ENCODE measurements around the gene HORMAD1. TPM values are rescaled to one million over a fixed set of nuclear protein-coding genes. Genes with fewer than 3 reads are reported as not detected.

The HORMAD1 gene
- total RNA-seq, 1 donor from 2014 or later = not detected

DNA sequence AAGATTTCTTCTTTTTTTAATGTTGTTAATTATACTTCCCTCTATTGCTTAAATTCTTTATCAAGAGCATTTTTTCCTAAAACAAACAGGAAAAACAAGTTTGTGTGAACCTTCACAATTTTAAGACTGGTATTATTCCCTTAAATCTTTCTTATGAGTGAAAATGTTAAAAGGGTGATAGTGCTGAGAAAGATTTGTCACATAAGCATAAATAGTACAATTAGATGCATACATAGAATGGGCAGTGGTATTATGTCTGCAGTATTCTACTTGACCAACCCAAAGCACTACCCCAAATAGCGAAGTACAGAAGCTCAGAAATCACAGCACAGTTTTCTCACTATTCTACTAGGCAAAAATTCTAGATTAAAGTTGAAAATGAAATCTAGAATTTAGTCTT is 41.7 kb downstream of the HORMAD1 start:
- TF ChIP-seq EZH2 (IDR thresholded peaks at IDR 0.05; ENCODE audit: insufficient read depth, low read length) (no peak), CTCF (IDR thresholded peaks at IDR 0.05; ENCODE audit: insufficient read depth, low read depth, low read length) (no peak)
- H3K4me1 Mint-ChIP-seq (ENCODE audit: low read depth, unreplicated experiment) = no peaks in the 10 kb centered on the region
- Histone ChIP-seq H3K4me3 (ENCODE audit: insufficient read depth, low read depth, low read length) (no peak overlapping the region), H3K9ac (ENCODE audit: low read length) (no peak overlapping the region), H3K4me1 (ENCODE audit: insufficient read depth, low read length) (no peaks in the 10 kb centered on the region), H3K27ac (ENCODE audit: low read depth, low read length) (no peak overlapping the region), H3K9me3 (ENCODE audit: insufficient read depth, low read depth, low read length) (no peaks in the 10 kb centered on the region), H3K79me2 (ENCODE audit: insufficient read depth, low read length) (no peaks in the 10 kb centered on the region), H3K4me2 (ENCODE audit: low read length) (no peak overlapping the region), H3K36me3 (ENCODE audit: insufficient read depth, low read length) (no peaks in the 10 kb centered on the region), H4K20me1 (ENCODE audit: insufficient read depth, low read length) (peaks cover 4% of the 10 kb centered on the region), H3K27me3 (ENCODE audit: insufficient read depth, low read length) (no peaks in the 10 kb centered on the region), H2AFZ (ENCODE audit: low read depth, low read length) (no peak overlapping the region)
- DNase-seq (ENCODE audit: low read depth) (no peak), FAIRE-seq (no peak)
- peaks cover 8% of the 10 kb centered on the region for H3K36me3 Mint-ChIP-seq (ENCODE audit: low read depth, unreplicated experiment)
- H3K4me3 Mint-ChIP-seq (ENCODE audit: unreplicated experiment) = no peak overlapping the region
- H3K9me3 Mint-ChIP-seq (ENCODE audit: unreplicated experiment) = no peaks in the 10 kb centered on the region
- no peak overlapping the region for H3K27ac Mint-ChIP-seq (ENCODE audit: unreplicated experiment)
- no peaks in the 10 kb centered on the region for H3K27me3 Mint-ChIP-seq (ENCODE audit: low read depth, unreplicated experiment)

GRCh38 chr1:150674881-150675280 is 45.8 kb downstream of the HORMAD1 start:
- Histone ChIP-seq H2AFZ (ENCODE audit: low read depth, low read length) (no peak overlapping the region), H3K27me3 (ENCODE audit: insufficient read depth, low read length) (no peaks in the 10 kb centered on the region), H3K9me3 (ENCODE audit: insufficient read depth, low read depth, low read length) (no peaks in the 10 kb centered on the region), H3K4me3 (ENCODE audit: insufficient read depth, low read depth, low read length) (no peak overlapping the region), H3K27ac (ENCODE audit: low read depth, low read length) (no peak overlapping the region), H3K4me1 (ENCODE audit: insufficient read depth, low read length) (no peaks in the 10 kb centered on the region), H3K36me3 (ENCODE audit: insufficient read depth, low read length) (no peaks in the 10 kb centered on the region), H3K79me2 (ENCODE audit: insufficient read depth, low read length) (no peaks in the 10 kb centered on the region), H3K4me2 (ENCODE audit: low read length) (no peak overlapping the region), H3K9ac (ENCODE audit: low read length) (no peak overlapping the region), H4K20me1 (ENCODE audit: insufficient read depth, low read length) (peaks cover 4% of the 10 kb centered on the region)
- TF ChIP-seq CTCF (IDR thresholded peaks at IDR 0.05; ENCODE audit: insufficient read depth, low read depth, low read length) (no peak), EZH2 (IDR thresholded peaks at IDR 0.05; ENCODE audit: insufficient read depth, low read length) (no peak)
- DNase-seq (ENCODE audit: low read depth) = no peak
- H3K4me3 Mint-ChIP-seq (ENCODE audit: unreplicated experiment) = no peak overlapping the region
- no peak for FAIRE-seq
- peaks cover 8% of the 10 kb centered on the region for H3K36me3 Mint-ChIP-seq (ENCODE audit: low read depth, unreplicated experiment)
- no peak overlapping the region for H3K27ac Mint-ChIP-seq (ENCODE audit: unreplicated experiment)
- H3K4me1 Mint-ChIP-seq (ENCODE audit: low read depth, unreplicated experiment) = no peaks in the 10 kb centered on the region
- no peaks in the 10 kb centered on the region for H3K27me3 Mint-ChIP-seq (ENCODE audit: low read depth, unreplicated experiment)
- no peaks in the 10 kb centered on the region for H3K9me3 Mint-ChIP-seq (ENCODE audit: unreplicated experiment)

- no peak for DNase-seq (ENCODE audit: low read depth)
- FAIRE-seq = no peak
- H3K4me2 ChIP-seq (ENCODE audit: low read length) = no peak overlapping the region
- H3K9ac ChIP-seq (ENCODE audit: low read length) = no peak overlapping the region
- no peak overlapping the region for H3K4me3 Mint-ChIP-seq (ENCODE audit: unreplicated experiment)
- no peaks in the 10 kb centered on the region for H3K27me3 Mint-ChIP-seq (ENCODE audit: low read depth, unreplicated experiment)
- no peaks in the 10 kb centered on the region for H3K9me3 Mint-ChIP-seq (ENCODE audit: unreplicated experiment)
- no peaks in the 10 kb centered on the region for H3K9me3 ChIP-seq (ENCODE audit: insufficient read depth, low read depth, low read length)
- H2AFZ ChIP-seq (ENCODE audit: low read depth, low read length) = no peak overlapping the region
- H3K4me1 Mint-ChIP-seq (ENCODE audit: low read depth, unreplicated experiment) = no peaks in the 10 kb centered on the region
- H3K36me3 Mint-ChIP-seq (ENCODE audit: low read depth, unreplicated experiment) = peaks cover 11% of the 10 kb centered on the region
- TF ChIP-seq EZH2 (IDR thresholded peaks at IDR 0.05; ENCODE audit: insufficient read depth, low read length) (no peak), CTCF (IDR thresholded peaks at IDR 0.05; ENCODE audit: insufficient read depth, low read depth, low read length) (no peak)
- no peak overlapping the region for H3K27ac ChIP-seq (ENCODE audit: low read depth, low read length)
- H3K27me3 ChIP-seq (ENCODE audit: insufficient read depth, low read length) = no peaks in the 10 kb centered on the region
- no peak overlapping the region for H3K4me3 ChIP-seq (ENCODE audit: insufficient read depth, low read depth, low read length)
- no peak overlapping the region for H3K27ac Mint-ChIP-seq (ENCODE audit: unreplicated experiment)
- H3K36me3 ChIP-seq (ENCODE audit: insufficient read depth, low read length) = peaks cover 8% of the 10 kb centered on the region
- no peaks in the 10 kb centered on the region for H3K79me2 ChIP-seq (ENCODE audit: insufficient read depth, low read length)
- no peaks in the 10 kb centered on the region for H3K4me1 ChIP-seq (ENCODE audit: insufficient read depth, low read length)
- H4K20me1 ChIP-seq (ENCODE audit: insufficient read depth, low read length) = no peaks in the 10 kb centered on the region
Observed at GRCh38 chr1:150663321-150663720, 57.4 kb downstream of the HORMAD1 start.
